ENCODE measurements around the gene MBOAT1. TPM values are rescaled to one million over a fixed set of nuclear protein-coding genes. Genes with fewer than 3 reads are reported as not detected.

MBOAT1 gene
- polyA plus RNA-seq, 1 donor from 2014 or later = not detected

- Histone ChIP-seq H2AFZ (ENCODE audit: low read depth, low read length) (no peak overlapping the region), H3K9ac (ENCODE audit: low read length) (no peak overlapping the region), H3K27me3 (ENCODE audit: insufficient read depth, low read depth, low read length) (no peaks in the 10 kb centered on the region), H3K4me3 (ENCODE audit: low read length) (no peak overlapping the region), H3K9me2 (ENCODE audit: insufficient read depth, low read length) (no peaks in the 10 kb centered on the region), H3K27ac (ENCODE audit: low read length) (no peak overlapping the region), H4K20me1 (ENCODE audit: insufficient read depth) (no peaks in the 10 kb centered on the region), H3K4me2 (ENCODE audit: low read length) (no peak overlapping the region), H3K79me2 (replicated peaks; ENCODE audit: insufficient read depth, low read length) (no peaks in the 10 kb centered on the region), H3F3A (ENCODE audit: insufficient read depth, low read length, poor library complexity, severe bottlenecking) (no peaks in the 10 kb centered on the region), H3K36me3 (ENCODE audit: insufficient read depth, low read length) (no peaks in the 10 kb centered on the region), H3K9me3 (ENCODE audit: low read length) (no peaks in the 10 kb centered on the region)
- TF ChIP-seq REST (IDR thresholded peaks at IDR 0.05; ENCODE audit: borderline replicate concordance) (no peak), RAD21 (conservative IDR thresholded peaks at IDR 0.05) (no peak), EZH2 (IDR thresholded peaks at IDR 0.05; ENCODE audit: borderline replicate concordance, insufficient read depth, low read length, poor library complexity, severe bottlenecking) (no peak), MXI1 (conservative IDR thresholded peaks at IDR 0.05; ENCODE audit: poor library complexity, severe bottlenecking) (no peak), POLR2AphosphoS5 (IDR thresholded peaks at IDR 0.05) (no peak), EP300 (conservative IDR thresholded peaks at IDR 0.05; ENCODE audit: poor library complexity, severe bottlenecking) (no peak), TAF1 (IDR thresholded peaks at IDR 0.05; ENCODE audit: low read depth) (no peak), SMC3 (conservative IDR thresholded peaks at IDR 0.05; ENCODE audit: poor library complexity) (no peak), CTCF (IDR thresholded peaks at IDR 0.05; ENCODE audit: poor library complexity, severe bottlenecking) (no peak)
Observed at GRCh38 chr6:20135677-20136268, 76.5 kb downstream of the MBOAT1 start.

DNA sequence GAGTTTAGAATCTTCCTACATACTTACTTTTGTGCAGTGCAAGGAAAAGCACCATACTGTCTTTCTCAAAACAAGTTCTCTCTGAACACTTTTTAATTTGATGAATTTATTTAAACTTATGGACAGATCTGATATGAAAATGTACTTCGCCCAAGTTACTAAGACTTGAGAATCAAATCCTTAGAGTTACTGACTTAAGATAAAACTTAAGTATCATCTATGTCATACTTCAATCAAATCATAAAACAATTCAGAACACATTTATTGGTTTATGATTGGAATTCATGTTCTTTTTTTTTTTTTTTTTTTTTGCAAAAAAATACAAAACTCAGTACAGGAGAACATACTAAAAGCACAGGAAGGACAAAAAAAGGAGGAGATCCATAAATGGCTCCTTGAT is 77.7 kb downstream of the MBOAT1 start:
- H4K20me1 ChIP-seq (ENCODE audit: insufficient read depth) = no peaks in the 10 kb centered on the region
- H3K4me3 ChIP-seq (ENCODE audit: low read length) = no peak overlapping the region
- no peak overlapping the region for H2AFZ ChIP-seq (ENCODE audit: low read depth, low read length)
- no peak overlapping the region for H3K4me2 ChIP-seq (ENCODE audit: low read length)
- no peaks in the 10 kb centered on the region for H3K27me3 ChIP-seq (ENCODE audit: insufficient read depth, low read depth, low read length)
- no peaks in the 10 kb centered on the region for H3F3A ChIP-seq (ENCODE audit: insufficient read depth, low read length, poor library complexity, severe bottlenecking)
- no peaks in the 10 kb centered on the region for H3K79me2 ChIP-seq (replicated peaks; ENCODE audit: insufficient read depth, low read length)
- H3K9ac ChIP-seq (ENCODE audit: low read length) = no peak overlapping the region
- no peak overlapping the region for H3K27ac ChIP-seq (ENCODE audit: low read length)
- no peaks in the 10 kb centered on the region for H3K36me3 ChIP-seq (ENCODE audit: insufficient read depth, low read length)
- TF ChIP-seq POLR2AphosphoS5 (IDR thresholded peaks at IDR 0.05) = no peak
- no peak for TF ChIP-seq MXI1 (conservative IDR thresholded peaks at IDR 0.05; ENCODE audit: poor library complexity, severe bottlenecking)
- TF ChIP-seq SMC3 (conservative IDR thresholded peaks at IDR 0.05; ENCODE audit: poor library complexity) = no peak
- TF ChIP-seq EP300 (conservative IDR thresholded peaks at IDR 0.05; ENCODE audit: poor library complexity, severe bottlenecking) = no peak
- no peak for TF ChIP-seq RAD21 (conservative IDR thresholded peaks at IDR 0.05)
- H3K9me3 ChIP-seq (ENCODE audit: low read length) = no peaks in the 10 kb centered on the region
- no peaks in the 10 kb centered on the region for H3K9me2 ChIP-seq (ENCODE audit: insufficient read depth, low read length)
